GM12875 (cell line): ENCODE data around the gene SERPINB6.

Source experiments
- H3K4me3 ChIP-seq: one replicate; pipeline ENCODE4 v1.5.1; 2011; ENCODE audit warnings: low read depth, low read length, control low read depth
- TF ChIP-seq, protein P1 (sequence below): IDR thresholded peaks from 2 replicates; pipeline ENCODE4 v1.5.1; 2011; ENCODE audit warnings: low read depth, mild to moderate bottlenecking, control low read depth, inconsistent platforms, low read length, moderate library complexity, borderline replicate concordance; ENCODE audit not compliant: insufficient read depth

The SERPINB6 gene

DNA sequence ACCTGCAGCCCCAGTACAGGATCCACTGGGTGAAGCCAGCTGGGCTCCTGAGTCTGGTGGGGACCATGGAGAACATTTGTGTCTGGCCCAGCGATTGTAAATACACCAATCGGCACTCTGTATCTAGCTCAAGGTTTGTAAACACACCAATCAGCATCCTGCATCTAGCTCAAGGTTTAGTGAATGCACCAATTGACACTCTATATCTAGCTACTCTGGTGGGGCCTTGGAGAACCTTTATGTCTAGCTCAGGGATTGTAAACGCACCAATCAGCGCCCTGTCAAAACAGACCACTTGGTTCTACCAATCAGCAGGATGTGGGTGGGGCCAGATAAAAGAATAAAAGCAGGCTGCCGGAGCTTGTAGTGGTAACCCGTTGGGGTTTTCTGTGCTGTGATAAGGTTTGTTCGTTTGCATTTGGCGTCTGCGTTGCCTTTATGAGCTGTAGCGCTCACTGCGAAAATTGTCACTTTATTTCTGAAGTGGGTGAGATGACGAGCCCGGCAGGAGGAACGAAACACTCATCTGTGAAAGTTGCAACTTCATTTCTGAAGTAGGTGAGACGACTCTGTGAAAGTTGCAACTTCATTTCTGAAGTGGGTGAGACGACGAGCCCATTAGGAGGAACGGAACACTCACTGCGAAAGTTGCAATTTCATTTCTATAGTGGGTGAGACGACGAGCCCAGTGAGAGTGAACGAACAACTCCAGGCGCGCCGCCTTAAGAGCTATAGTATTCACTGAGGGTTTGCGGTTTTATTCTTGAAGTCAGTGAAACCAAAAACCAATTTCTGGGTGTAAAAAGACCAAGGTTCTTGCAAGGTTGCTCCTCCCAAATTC lies 31.1 kb downstream of the SERPINB6 start:
- TF ChIP-seq, protein P1, sequence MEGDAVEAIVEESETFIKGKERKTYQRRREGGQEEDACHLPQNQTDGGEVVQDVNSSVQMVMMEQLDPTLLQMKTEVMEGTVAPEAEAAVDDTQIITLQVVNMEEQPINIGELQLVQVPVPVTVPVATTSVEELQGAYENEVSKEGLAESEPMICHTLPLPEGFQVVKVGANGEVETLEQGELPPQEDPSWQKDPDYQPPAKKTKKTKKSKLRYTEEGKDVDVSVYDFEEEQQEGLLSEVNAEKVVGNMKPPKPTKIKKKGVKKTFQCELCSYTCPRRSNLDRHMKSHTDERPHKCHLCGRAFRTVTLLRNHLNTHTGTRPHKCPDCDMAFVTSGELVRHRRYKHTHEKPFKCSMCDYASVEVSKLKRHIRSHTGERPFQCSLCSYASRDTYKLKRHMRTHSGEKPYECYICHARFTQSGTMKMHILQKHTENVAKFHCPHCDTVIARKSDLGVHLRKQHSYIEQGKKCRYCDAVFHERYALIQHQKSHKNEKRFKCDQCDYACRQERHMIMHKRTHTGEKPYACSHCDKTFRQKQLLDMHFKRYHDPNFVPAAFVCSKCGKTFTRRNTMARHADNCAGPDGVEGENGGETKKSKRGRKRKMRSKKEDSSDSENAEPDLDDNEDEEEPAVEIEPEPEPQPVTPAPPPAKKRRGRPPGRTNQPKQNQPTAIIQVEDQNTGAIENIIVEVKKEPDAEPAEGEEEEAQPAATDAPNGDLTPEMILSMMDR = no peak
- no peak overlapping the region for H3K4me3 ChIP-seq

- no peak overlapping the region for H3K4me3 ChIP-seq
- TF ChIP-seq, protein P1 = no peak
Observed at GRCh38 chr6:2939315-2940009, 31.9 kb downstream of the SERPINB6 start.

DNA sequence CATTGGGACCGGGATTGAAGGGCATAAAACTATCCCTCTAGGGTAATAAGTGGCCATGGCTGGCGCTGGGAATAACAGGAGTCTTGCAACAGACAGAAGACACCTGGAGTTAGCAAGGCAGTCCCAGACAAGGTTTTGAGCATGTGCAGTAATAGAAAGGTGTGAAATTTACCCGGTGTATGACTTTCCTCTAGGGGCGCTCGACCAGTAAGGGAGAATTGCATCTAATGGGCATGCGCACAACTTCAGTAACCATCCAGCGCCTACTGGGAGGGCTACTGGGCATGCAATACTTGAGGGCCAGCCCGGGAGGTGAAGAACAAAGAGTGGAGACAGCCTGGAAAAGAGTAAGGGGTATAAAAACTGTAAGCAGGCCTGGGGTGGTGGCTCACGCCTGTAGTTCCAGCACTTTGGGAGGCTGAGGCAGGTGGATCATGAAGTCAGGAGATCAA lies 32.7 kb downstream of the SERPINB6 start:
- TF ChIP-seq, protein P1 = no peak
- no peak overlapping the region for H3K4me3 ChIP-seq

DNA sequence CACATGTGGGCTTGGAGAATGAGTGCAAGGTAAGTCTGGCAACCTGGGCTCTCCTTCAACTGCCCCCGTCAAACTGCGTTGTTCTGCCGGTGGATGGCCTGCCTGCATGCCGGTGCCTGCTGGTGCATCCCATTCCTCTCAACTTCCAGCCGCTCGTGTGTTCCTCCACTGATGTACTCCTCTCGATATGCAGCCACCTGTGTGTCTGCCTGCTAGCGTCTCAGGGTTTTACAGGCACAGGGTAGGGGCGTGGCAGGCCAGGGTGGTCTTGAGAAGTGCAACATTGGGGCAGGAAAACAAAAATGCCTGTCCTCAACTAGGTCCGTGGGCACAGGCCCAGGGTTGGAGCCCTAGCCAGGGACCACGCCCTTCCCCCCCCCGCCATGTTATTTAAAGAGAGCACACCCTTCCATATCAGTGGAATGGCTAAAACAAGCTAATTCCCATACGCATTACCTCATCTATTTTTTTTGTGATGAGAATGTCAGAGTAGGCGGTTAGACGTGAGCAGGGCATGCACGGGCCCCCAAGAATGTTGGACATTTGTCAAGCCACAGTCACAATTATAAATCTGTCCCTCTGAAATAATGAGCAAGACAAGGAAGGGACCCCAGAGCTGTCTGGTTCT lies 33.2 kb downstream of the SERPINB6 start:
- TF ChIP-seq, protein P1 = no peak
- H3K4me3 ChIP-seq = no peak overlapping the region

DNA sequence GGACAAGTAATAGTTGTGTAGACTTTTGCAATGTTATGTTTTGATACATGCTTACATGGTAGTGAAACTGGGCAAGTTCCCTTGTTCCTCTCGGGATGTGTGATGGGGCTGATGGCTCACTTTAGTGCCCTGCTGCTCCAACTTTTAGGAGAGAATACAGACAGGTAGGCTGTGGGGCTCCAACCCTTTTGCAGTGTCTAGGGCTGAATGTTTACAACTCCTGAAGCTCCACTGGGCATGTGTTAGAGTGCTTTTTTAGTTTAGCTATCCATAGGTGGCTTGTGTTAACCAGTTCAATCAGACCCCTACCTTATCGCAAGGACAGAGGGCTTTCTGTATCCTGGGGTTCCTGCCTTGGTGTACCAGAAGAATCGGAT lies 33.8 kb downstream of the SERPINB6 start:
- H3K4me3 ChIP-seq = no peak overlapping the region
- TF ChIP-seq, protein P1 = no peak

- TF ChIP-seq, protein P1 = no peak
- no peak overlapping the region for H3K4me3 ChIP-seq
Observed at GRCh38 chr6:2935566-2936291, 35.6 kb downstream of the SERPINB6 start.
